Ectodermal cell (in vitro differentiated cells): ENCODE results near the gene MIA.
"Not testable (repeated sequence)": the region's sequence is repeated elsewhere in the genome, so short reads cannot be mapped to it uniquely, and the experiment has no call there.

ENCODE experiments used
- H3K27ac ChIP-seq: 2 replicates; pipeline ENCODE4 v1.7.0; 2013; ENCODE audit warnings: mild to moderate bottlenecking, low read depth, low read length; ENCODE audit not compliant: insufficient read depth, poor library complexity, severe bottlenecking
- H3K27me3 ChIP-seq: 2 replicates; pipeline ENCODE4 v1.7.0; 2013; ENCODE audit warnings: mild to moderate bottlenecking, low read length; ENCODE audit not compliant: insufficient read depth, control insufficient read depth, poor library complexity, severe bottlenecking
- H3K36me3 ChIP-seq: one replicate; pipeline ENCODE4 v1.7.0; 2013; ENCODE audit warnings: low read length; ENCODE audit not compliant: control insufficient read depth, insufficient read depth
- H3K4me1 ChIP-seq: one replicate; pipeline ENCODE4 v1.7.0; 2013; ENCODE audit warnings: low read length; ENCODE audit not compliant: control insufficient read depth, insufficient read depth
- H3K4me3 ChIP-seq: 2 replicates; pipeline ENCODE4 v1.7.0; 2013; ENCODE audit warnings: low read depth, low read length, control low read depth; ENCODE audit not compliant: insufficient read depth
- H3K9me3 ChIP-seq: 2 replicates; pipeline ENCODE4 v1.7.0; 2013; ENCODE audit warnings: mild to moderate bottlenecking, low read length, moderate library complexity; ENCODE audit not compliant: control insufficient read depth
- whole genome bisulfite sequencing, 2 experiments: methylation state at CpG; one replicate each; pipeline ENCODE4 v1.1.7; 2013; ENCODE audit warnings: missing lambda C conversion rate in 2 of 2; 5-methylcytosine and 5-hydroxymethylcytosine counted together

The MIA gene

DNA sequence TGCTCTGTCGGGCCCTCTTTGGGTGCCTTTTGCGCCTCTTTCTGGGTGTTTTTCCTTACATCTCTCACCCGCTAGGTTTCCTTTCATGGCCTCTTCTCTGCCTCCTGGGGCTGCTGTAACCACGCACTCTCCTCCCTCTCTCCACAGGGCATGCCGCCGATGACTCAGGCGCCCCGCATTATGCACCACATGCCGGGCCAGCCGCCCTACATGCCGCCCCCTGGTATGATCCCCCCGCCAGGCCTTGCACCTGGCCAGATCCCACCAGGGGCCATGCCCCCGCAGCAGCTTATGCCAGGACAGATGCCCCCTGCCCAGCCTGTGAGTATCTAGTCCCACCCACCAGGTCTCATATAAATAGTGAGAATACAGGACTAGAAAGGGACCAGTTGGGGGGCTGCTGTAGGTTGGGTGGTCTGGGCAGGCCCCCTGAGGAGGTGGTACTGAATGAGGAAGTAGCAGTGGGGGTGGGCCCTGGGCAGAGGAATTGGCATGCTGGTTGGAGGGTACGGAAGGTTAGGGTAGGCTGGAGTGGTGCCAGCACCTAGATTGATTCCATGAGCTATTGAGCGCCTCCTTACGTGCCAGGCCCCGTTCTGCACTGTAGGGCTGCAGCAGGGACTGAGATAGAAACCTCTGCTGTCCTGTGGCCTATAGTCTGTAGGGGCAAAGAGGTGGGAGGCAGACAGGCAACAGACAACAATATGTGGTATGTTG lies 12.4 kb upstream of the MIA start:
- H3K36me3 ChIP-seq = peaks cover 77% of the 10 kb centered on the region
- 92 to 96% methylated on average over 16 to 17 of the region's 17 CpGs for WGBS, 2 experiments
- no peaks in the 10 kb centered on the region for H3K27me3 ChIP-seq
- H3K27ac ChIP-seq = no peak overlapping the region
- no peaks in the 10 kb centered on the region for H3K9me3 ChIP-seq
- no peaks in the 10 kb centered on the region for H3K4me1 ChIP-seq
- no peak overlapping the region for H3K4me3 ChIP-seq

- no peaks in the 10 kb centered on the region for H3K9me3 ChIP-seq
- no peaks in the 10 kb centered on the region for H3K27me3 ChIP-seq
- WGBS, 2 experiments = 94 to 95% methylated on average over 7 of the region's 7 CpGs
- H3K36me3 ChIP-seq = peaks cover 72% of the 10 kb centered on the region
- no peak overlapping the region for H3K4me3 ChIP-seq
- no peaks in the 10 kb centered on the region for H3K4me1 ChIP-seq
- no peak overlapping the region for H3K27ac ChIP-seq
These were observed 11.8 kb upstream of the MIA start for GRCh38 chr19:40763526-40763925.

DNA sequence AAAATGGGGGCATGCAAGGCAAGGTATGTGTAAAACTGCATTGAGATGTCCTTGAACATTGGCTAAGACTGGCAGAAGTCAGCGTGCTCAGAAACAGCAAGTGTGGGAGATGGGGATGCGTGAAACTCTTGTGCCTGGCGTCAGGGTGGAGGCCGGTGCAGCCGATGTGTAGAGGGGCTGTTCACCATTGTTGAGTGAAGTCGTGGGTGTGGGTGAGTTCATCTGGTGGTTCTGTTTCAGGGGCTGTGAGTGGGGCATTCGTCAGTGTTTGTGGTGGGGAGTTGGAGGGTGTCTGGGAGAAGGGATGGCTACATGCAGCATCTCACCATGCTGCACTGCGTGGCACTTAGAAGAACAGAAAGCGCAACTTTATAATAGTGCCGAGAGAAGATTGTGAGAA lies 11.4 kb upstream of the MIA start:
- Histone ChIP-seq H3K9me3 (no peaks in the 10 kb centered on the region), H3K4me1 (no peaks in the 10 kb centered on the region), H3K27me3 (no peaks in the 10 kb centered on the region), H3K4me3 (no peak overlapping the region), H3K27ac (no peak overlapping the region), H3K36me3 (peaks cover 69% of the 10 kb centered on the region)
- WGBS, 2 experiments = 95 to 97% methylated on average over 10 of the region's 10 CpGs

DNA sequence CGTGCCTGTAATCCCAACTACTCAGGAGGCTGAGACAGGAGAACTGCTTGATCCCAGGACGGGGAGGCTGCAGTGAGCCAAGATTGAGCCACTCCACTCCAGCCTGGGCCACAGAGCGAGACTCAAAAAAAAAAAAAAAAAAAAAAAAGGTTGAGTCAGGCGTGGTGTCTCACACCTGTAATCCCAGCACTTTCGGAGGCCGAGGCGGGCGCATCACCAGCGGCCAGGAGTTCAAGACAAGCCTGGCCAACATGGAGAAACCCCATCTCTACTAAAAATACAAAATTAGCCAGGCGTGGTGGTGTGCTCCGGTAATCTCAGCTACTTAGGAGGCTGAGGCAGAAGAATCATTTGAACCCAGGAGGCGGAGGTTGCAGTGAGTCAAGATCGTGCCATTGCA lies 8.9 kb upstream of the MIA start:
- H3K27me3 ChIP-seq, H3K27ac ChIP-seq, H3K4me3 ChIP-seq, H3K9me3 ChIP-seq, H3K4me1 ChIP-seq: not testable (repeated sequence)
- peaks cover 45% of the 10 kb centered on the region for H3K36me3 ChIP-seq
- 94 to 95% methylated on average over 13 of the region's 13 CpGs for WGBS, 2 experiments

DNA sequence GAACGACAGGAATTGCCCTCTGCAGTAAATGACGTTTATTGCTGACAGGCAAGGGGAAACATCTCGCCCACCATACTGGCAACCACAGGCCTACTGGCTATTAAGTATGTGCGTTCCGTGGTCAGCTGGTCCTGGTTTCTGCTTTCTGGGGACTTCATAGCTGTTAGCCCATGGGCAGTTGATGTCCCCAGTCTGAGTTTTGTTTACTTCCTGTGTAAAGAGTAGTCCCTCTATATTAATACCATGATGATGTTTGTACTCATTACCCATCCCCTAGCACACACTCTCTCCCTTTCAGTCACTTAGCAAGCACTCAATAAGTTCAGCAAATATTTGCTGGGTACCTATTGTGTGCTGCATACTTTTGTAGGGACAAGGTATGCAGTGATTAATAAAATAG lies 6.5 kb upstream of the MIA start:
- 94 to 95% methylated on average over 5 of the region's 5 CpGs for WGBS, 2 experiments
- Histone ChIP-seq H3K9me3 (no peaks in the 10 kb centered on the region), H3K27me3 (no peaks in the 10 kb centered on the region), H3K4me3 (no peak overlapping the region), H3K27ac (no peak overlapping the region), H3K4me1 (no peaks in the 10 kb centered on the region), H3K36me3 (peaks cover 24% of the 10 kb centered on the region)

- not testable (repeated sequence) for H3K4me1 ChIP-seq, H3K9me3 ChIP-seq, H3K27ac ChIP-seq, H3K4me3 ChIP-seq, H3K27me3 ChIP-seq, H3K36me3 ChIP-seq
- WGBS, 2 experiments = 94 to 95% methylated on average over 10 of the region's 10 CpGs
These were observed 4.0 kb upstream of the MIA start for GRCh38 chr19:40771101-40771862.

DNA sequence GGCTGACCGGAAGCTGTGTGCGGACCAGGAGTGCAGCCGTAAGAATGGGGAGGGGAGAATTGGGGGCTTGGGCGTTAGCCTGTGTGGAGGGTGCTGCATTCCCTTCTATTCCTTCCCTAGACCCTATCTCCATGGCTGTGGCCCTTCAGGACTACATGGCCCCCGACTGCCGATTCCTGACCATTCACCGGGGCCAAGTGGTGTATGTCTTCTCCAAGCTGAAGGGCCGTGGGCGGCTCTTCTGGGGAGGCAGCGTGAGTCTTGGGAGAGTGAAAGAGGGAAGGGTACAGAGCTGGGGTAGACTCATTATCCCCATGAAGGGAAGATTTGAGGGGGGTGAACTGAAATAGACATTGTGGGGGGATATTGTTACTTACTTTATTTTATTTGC lies 306 bp downstream of the MIA start:
- H3K4me3 ChIP-seq = no peak overlapping the region
- H3K36me3 ChIP-seq = no peaks in the 10 kb centered on the region
- 90 to 97% methylated on average over 10 of the region's 10 CpGs for WGBS, 2 experiments
- H3K9me3 ChIP-seq = no peaks in the 10 kb centered on the region
- H3K27ac ChIP-seq = no peak overlapping the region
- no peaks in the 10 kb centered on the region for H3K4me1 ChIP-seq
- no peaks in the 10 kb centered on the region for H3K27me3 ChIP-seq

GRCh38 chr19:40776364-40776763 lies 1.0 kb downstream of the MIA start:
- Histone ChIP-seq H3K9me3 (no peaks in the 10 kb centered on the region), H3K36me3 (no peaks in the 10 kb centered on the region), H3K27me3 (no peaks in the 10 kb centered on the region), H3K27ac (no peak overlapping the region), H3K4me1 (no peaks in the 10 kb centered on the region), H3K4me3 (no peak overlapping the region)
- 80 to 81% methylated on average over 7 of the region's 7 CpGs for WGBS, 2 experiments

- Histone ChIP-seq H3K4me1 (no peaks in the 10 kb centered on the region), H3K36me3 (no peaks in the 10 kb centered on the region), H3K27me3 (no peaks in the 10 kb centered on the region), H3K9me3 (no peaks in the 10 kb centered on the region), H3K4me3 (peak overlapping the region; percentile 71), H3K27ac (peak overlapping the region; percentile 100)
- 24 to 27% methylated on average over 13 of the region's 13 CpGs for WGBS, 2 experiments
These were observed 1.8 kb downstream of the MIA start for GRCh38 chr19:40776932-40777644.

DNA sequence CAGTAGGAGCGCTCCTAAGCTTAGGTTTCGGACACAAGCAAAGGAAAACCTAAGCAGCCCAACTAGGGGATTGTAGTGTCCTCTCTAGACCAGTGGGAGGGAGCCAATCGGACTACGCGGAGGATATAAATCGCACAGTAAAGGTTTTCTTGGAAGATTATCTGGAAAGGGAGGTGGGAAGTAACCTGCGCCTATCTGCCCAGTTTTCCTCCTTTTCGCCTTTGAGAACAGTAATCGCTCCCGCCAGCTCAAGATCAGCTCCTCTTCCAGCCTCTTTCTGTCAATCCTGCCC lies 2.3 kb downstream of the MIA start:
- Histone ChIP-seq H3K27ac (peak overlapping the region; percentile 100), H3K27me3 (no peaks in the 10 kb centered on the region), H3K9me3 (no peaks in the 10 kb centered on the region), H3K36me3 (no peaks in the 10 kb centered on the region), H3K4me1 (no peaks in the 10 kb centered on the region), H3K4me3 (peak overlapping the region; percentile 71)
- WGBS, 2 experiments = 0 to 1% methylated on average over 10 of the region's 10 CpGs
